HUES64 (cell line): Measurements from ENCODE around the gene OSBPL2.

Experiments
- H3K27ac ChIP-seq: 2 replicates; pipeline ENCODE4 v1.7.0; 2013; ENCODE audit warnings: low read depth, low read length, inconsistent platforms
- H3K27me3 ChIP-seq: 2 replicates; pipeline ENCODE4 v1.6.1; 2013; ENCODE audit warnings: mild to moderate bottlenecking, low read length; ENCODE audit not compliant: insufficient read depth
- H3K36me3 ChIP-seq: 2 replicates; pipeline ENCODE4 v1.6.1; 2013; ENCODE audit warnings: mild to moderate bottlenecking, low read length; ENCODE audit not compliant: insufficient read depth
- H3K4me1 ChIP-seq: 2 replicates; pipeline ENCODE4 v1.6.1; 2013; ENCODE audit warnings: mild to moderate bottlenecking, low read length, moderate library complexity; ENCODE audit not compliant: insufficient read depth
- H3K4me3 ChIP-seq: 2 replicates; pipeline ENCODE4 v1.5.1; 2013; ENCODE audit warnings: mild to moderate bottlenecking, low read length, moderate library complexity
- H3K9ac ChIP-seq: 2 replicates; pipeline ENCODE4 v1.6.1; 2013; ENCODE audit warnings: mild to moderate bottlenecking, low read depth, low read length
- H3K9me3 ChIP-seq: 2 replicates; pipeline ENCODE4 v1.6.1; 2013; ENCODE audit warnings: low read depth, low read length; ENCODE audit not compliant: insufficient read depth
- WGBS: fragments of 150-250, 120-280 bp; methylation state at CpG from one replicate; pipeline ENCODE4 v1.1.7; 2013; ENCODE audit warnings: missing lambda C conversion rate; 5-methylcytosine and 5-hydroxymethylcytosine counted together

OSBPL2 gene

DNA sequence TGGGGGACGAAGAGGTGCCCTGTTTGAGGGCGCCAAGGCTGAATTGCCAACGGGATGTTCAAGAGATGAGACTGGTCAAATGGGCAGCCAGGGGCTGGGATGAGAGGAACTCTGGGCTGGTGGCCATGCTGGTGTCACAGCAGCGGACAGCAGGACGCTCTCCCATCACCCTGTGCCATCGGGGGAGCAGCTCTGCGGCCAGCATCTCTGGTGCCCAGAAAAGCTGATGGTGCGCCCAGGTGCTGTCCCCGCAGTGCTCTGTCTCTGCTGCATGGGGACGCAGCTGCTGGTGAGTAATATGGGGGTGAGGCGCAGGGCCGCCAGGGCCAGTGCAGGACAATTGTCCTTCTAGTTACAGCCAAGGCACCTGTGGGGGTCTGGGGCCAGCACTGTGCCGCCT, 13.3 kb upstream of the OSBPL2 start:
- 90% methylated on average over 13 of the region's 13 CpGs for WGBS
- Histone ChIP-seq H3K9ac (no peak overlapping the region), H3K4me1 (peaks cover 3% of the 10 kb centered on the region; the same call in 1 of the 2 replicates), H3K36me3 (no peaks in the 10 kb centered on the region), H3K4me3 (no peak overlapping the region), H3K27me3 (peaks cover 43% of the 10 kb centered on the region), H3K27ac (no peak overlapping the region), H3K9me3 (no peaks in the 10 kb centered on the region)

DNA sequence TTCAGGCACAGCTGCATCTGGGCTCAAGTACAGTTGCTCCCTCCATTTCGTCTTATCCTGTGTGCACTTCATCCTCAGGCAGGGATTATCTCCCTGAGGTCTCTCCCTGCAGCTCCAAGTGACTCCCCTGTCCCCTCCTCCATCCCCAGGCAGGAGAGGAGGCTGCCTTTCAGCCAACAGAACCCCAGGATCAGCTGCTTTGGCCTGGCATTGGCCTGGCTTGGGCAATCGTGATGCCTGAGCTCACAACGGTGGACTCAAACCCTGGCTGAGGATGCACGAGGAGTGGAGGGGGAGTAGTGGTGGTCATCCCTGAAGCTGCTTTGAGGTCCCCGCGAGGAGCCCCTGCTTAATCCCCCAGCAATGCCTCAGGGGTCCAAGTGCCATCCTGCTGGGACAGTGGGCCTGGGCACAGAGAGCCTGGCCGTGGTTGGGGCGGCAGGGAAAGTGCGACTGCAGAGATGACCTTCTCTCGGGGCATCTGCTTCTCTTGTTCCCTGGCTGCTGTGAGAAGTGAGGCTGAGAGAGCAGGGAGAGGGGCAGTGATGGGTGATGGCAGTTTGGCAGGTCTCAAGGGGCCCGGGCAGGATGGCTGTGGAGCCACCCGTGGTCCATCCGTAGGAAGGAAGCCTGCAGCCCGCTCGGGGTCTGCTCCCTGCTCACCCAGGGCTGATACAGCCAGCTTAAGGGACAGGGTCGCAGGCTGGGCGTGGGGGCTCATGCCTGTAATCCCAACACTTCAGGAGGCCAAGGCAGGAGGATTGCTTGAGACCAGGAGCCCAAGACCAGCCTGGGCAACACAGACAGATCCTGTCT, 12.3 kb upstream of the OSBPL2 start:
- Histone ChIP-seq H3K27ac (no peak overlapping the region), H3K4me1 (peaks cover 3% of the 10 kb centered on the region; the same call in 1 of the 2 replicates), H3K36me3 (no peaks in the 10 kb centered on the region), H3K4me3 (no peak overlapping the region), H3K9me3 (no peaks in the 10 kb centered on the region), H3K9ac (no peak overlapping the region), H3K27me3 (peaks cover 35% of the 10 kb centered on the region)
- 89% methylated on average over 17 of the region's 17 CpGs for WGBS

DNA sequence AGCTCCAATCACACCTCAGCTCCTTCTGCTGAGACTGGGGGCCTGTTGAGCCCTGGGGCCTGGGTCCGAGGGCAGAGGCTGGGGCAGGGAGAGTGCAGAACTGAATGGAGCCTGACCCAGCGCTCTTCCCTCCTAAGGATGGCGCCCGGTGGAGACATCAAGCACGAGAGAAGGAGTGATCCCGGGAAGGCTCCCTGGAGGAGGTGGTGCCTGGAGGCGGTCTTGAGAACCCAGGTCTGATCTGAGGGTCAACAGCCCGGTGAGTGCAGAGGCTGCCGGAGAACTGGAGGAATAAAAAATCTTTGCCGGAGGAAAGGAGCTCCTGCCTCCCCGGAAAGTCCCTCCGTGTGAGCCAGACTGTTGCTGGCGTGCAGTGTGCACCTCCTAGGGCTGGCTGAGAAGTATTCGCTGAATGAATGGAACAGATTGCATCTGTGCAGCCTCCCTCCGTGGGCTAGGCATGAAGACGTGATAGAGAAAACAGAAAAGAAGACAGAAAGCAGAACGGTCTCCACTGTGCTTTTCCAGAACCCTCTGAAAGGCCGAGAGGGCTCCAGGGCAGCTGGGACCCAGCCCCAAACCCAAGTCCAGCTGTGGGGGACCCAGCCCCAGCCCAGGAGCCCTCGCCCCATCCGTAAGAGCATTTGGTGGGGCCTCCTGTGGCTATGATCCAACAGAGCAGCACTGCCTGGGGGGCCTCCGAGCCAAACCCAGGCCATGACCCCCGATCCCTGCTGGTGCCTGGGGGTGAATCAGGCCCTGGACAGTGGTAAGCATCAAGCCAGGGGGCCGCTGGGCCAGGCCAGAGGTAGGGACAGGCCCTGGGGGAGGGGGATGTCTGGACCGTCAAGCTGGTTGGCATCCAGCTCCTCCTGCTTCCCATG, 11.4 kb upstream of the OSBPL2 start:
- Histone ChIP-seq H3K36me3 (no peaks in the 10 kb centered on the region), H3K9ac (no peak overlapping the region), H3K27me3 (peaks cover 26% of the 10 kb centered on the region), H3K4me3 (no peak overlapping the region), H3K9me3 (no peaks in the 10 kb centered on the region), H3K4me1 (no peaks in the 10 kb centered on the region), H3K27ac (no peak overlapping the region)
- 85% methylated on average over 24 of the region's 24 CpGs for WGBS

DNA sequence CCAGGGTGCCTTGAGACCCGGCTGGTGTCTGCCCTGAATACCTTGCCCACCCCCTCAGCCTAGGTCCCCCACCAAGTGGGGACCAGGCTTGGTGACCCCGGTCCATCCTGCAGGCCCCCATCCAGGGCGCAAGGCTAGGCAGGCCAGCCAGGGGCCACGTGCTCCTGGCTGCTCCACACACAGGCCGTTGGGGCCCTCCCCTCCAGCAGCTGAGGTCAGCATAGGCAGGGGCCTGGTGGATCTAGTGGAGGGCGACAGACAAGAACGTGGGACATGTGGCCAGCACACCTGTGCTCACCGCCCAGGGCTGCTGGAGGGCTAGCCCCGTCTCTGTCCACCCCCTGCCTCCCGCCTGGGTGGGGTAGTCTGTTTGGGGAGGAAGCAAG, 10.7 kb upstream of the OSBPL2 start:
- no peaks in the 10 kb centered on the region for H3K36me3 ChIP-seq
- no peaks in the 10 kb centered on the region for H3K4me1 ChIP-seq
- WGBS: 82% methylated on average over 10 of the region's 10 CpGs
- H3K27ac ChIP-seq: no peak overlapping the region
- H3K9me3 ChIP-seq: no peaks in the 10 kb centered on the region
- H3K9ac ChIP-seq: no peak overlapping the region
- H3K4me3 ChIP-seq: no peak overlapping the region
- H3K27me3 ChIP-seq: peaks cover 20% of the 10 kb centered on the region; the same call in 1 of the 2 replicates

DNA sequence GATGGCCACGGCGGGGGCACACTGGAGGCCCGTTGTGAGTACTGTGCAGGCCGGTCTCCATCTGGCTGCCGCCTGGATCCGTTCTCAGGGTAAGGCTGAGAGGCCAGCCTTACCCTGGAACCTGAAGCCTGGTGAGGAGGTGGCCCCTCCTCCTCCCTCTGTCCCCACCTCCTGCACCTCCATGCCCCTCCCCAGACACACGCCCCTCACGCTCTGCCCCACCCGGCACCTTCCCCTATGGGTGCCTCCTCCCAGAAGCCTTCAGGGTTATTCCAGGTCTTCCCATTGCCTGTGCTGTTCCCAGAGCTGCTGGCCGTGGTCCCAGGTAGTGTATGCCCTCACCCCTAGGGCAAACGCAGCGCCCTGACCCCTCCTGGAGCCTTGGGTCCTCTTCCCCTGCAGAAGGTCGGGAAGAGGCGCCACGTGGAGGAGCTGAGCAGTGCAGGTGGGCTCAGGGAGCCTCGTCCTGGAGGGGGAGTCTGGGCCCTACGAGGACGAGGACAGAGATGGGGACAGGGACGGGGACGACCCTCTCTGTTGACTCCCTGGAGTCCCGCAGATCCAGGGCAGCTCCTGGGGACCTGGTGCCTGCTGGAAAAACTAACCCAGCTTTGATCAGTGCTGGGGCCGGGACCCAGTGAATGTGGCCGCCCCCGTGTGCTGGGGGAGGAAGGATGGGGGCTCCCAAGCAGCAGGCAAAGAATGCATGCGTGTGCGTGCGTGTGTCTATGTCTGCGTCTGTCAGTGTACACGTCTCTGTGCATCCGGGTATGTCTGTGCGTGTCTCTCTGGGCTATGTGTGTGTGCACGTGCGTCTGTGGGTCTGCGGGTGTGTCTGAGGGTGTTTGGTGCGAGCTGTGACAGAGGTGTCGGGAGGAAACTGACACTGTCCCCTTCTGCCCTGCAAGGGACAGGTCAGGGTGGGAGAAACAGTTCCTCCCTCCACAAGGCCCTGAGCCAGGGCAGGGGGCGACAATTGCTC, 10.1 kb upstream of the OSBPL2 start:
- WGBS: 75% methylated on average over 37 of the region's 37 CpGs
- H3K9me3 ChIP-seq: no peaks in the 10 kb centered on the region
- no peak overlapping the region for H3K4me3 ChIP-seq
- H3K4me1 ChIP-seq: no peaks in the 10 kb centered on the region
- no peak overlapping the region for H3K9ac ChIP-seq
- H3K36me3 ChIP-seq: no peaks in the 10 kb centered on the region
- no peak overlapping the region for H3K27ac ChIP-seq
- H3K27me3 ChIP-seq: peaks cover 13% of the 10 kb centered on the region; the same call in 1 of the 2 replicates

GRCh38 chr20:62228982-62229545, 9.3 kb upstream of the OSBPL2 start:
- H3K36me3 ChIP-seq: no peaks in the 10 kb centered on the region
- 88% methylated on average over 7 of the region's 7 CpGs for WGBS
- H3K4me1 ChIP-seq: no peaks in the 10 kb centered on the region
- H3K9me3 ChIP-seq: no peaks in the 10 kb centered on the region
- no peak overlapping the region for H3K9ac ChIP-seq
- no peak overlapping the region for H3K4me3 ChIP-seq
- H3K27ac ChIP-seq: no peak overlapping the region
- H3K27me3 ChIP-seq: 0 out of 2 replicates have a peak, but pooled peaks cover 8% of the 10 kb centered on the region

DNA sequence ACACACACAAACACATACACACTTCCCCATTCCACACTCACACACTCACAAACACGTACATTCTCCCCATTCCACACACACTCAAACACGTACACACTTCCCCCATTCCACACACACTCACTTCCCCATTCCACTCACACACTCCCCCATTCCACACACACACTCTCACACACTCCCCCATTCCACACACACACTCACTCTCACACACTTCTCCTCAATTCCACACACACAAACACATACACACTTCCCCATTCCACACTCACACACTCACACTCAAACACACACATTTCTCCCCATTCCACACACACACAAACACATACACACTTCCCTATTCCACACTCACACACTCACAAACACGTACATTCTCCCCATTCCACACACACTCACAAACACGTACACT, 8.7 kb upstream of the OSBPL2 start:
- Histone ChIP-seq H3K27ac (no peak overlapping the region), H3K4me1 (no peaks in the 10 kb centered on the region), H3K36me3 (no peaks in the 10 kb centered on the region), H3K27me3 (0 out of 2 replicates have a peak, but pooled peaks cover 3% of the 10 kb centered on the region), H3K9ac (no peak overlapping the region), H3K9me3 (no peaks in the 10 kb centered on the region), H3K4me3 (no peak overlapping the region)
- 70% methylated on average over 4 of the region's 4 CpGs for WGBS

- 90% methylated on average over 2 of the region's 2 CpGs for WGBS
- Histone ChIP-seq H3K4me3 (no peak overlapping the region), H3K36me3 (no peaks in the 10 kb centered on the region), H3K4me1 (no peaks in the 10 kb centered on the region), H3K27me3 (no peaks in the 10 kb centered on the region), H3K9ac (no peak overlapping the region), H3K27ac (no peak overlapping the region), H3K9me3 (no peaks in the 10 kb centered on the region)
These were observed 8.0 kb upstream of the OSBPL2 start for GRCh38 chr20:62230276-62230675.

DNA sequence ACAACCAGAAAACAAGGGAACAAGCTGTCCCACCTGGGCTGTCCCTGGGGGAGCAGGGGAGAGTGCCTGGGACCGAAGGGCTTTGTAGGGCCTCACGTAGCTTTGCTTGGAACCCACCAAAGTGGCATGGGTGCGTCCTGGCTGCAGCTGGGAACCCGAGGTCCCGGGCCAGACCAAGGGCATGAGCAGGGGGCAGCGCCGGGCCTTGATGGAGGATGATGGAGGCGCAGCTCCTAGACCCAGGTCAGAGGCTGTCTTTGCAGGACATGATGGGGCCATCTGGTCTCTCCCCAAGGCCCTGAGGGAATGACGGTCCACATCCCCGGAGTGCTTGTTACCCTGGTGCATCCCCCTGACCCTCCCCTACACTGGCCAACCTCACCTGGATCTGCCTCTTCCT, 7.6 kb upstream of the OSBPL2 start:
- H3K9ac ChIP-seq: no peak overlapping the region
- no peak overlapping the region for H3K27ac ChIP-seq
- WGBS: 93% methylated on average over 10 of the region's 10 CpGs
- H3K36me3 ChIP-seq: no peaks in the 10 kb centered on the region
- no peaks in the 10 kb centered on the region for H3K4me1 ChIP-seq
- H3K4me3 ChIP-seq: no peak overlapping the region
- H3K9me3 ChIP-seq: no peaks in the 10 kb centered on the region
- H3K27me3 ChIP-seq: no peaks in the 10 kb centered on the region

- H3K9ac ChIP-seq: no peak overlapping the region
- no peaks in the 10 kb centered on the region for H3K9me3 ChIP-seq
- 0 out of 2 replicates have a peak, but pooled peaks cover under 1% of the 10 kb centered on the region for H3K4me1 ChIP-seq
- no peak overlapping the region for H3K4me3 ChIP-seq
- H3K27me3 ChIP-seq: no peaks in the 10 kb centered on the region
- H3K27ac ChIP-seq: no peak overlapping the region
- WGBS: 82% methylated on average over 6 of the region's 6 CpGs
- H3K36me3 ChIP-seq: no peaks in the 10 kb centered on the region
These were observed 7.0 kb upstream of the OSBPL2 start for GRCh38 chr20:62231292-62231691.
